ENCODE results near the gene MMEL1.
A peak's percentile ranks its signal among the peaks of the same experiment; 100 is the strongest.

MMEL1 gene

DNA sequence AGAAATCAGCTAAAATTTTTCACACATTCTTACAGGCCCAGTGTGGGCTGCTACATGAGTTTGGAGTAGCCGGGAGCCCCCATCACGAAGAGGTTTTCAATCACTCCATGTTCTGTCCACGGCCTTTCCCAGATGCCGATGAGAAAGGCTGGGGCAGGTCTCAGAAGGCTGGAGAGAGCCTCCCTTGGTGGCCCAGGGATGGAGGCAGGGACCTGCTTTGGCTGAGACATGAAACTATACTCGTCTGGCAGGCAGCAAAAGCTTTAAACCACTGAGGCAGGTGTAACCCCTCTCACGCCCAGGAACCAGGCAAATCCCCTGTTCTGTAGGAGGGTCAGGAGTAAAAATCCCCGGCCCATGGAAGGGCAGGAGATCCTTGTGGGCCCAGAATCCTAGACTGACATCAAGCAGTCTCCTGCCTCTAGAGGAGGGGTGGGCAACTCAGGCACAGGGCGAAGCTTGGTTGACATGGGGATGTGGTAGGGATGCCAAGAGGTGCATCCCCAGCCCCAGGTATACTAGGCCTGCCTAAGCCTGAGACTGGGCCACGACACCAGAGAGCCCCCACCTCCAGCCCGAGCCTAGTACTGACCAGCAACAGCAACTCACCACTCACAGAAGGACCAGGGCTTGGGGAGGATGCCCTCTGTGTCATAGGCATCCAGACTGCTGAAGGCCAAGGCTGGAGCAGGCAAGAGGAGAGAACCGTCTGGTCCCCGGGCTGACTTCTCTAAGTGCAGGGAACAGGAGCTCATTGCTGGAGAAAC is 9.1 kb downstream of the MMEL1 start:
- Mint-ChIP-seq H3K27ac (no peak overlapping the region), H3K4me3 (no peak overlapping the region), H3K4me1 (peaks cover 22% of the 10 kb centered on the region), H3K9me3 (peaks cover 7 to 18% of the 10 kb centered on the region in 2 donors), H3K27me3 (peaks cover 43% of the 10 kb centered on the region)
- DNase-seq, result no peak
- peak; percentile 37 for ATAC-seq

DNA sequence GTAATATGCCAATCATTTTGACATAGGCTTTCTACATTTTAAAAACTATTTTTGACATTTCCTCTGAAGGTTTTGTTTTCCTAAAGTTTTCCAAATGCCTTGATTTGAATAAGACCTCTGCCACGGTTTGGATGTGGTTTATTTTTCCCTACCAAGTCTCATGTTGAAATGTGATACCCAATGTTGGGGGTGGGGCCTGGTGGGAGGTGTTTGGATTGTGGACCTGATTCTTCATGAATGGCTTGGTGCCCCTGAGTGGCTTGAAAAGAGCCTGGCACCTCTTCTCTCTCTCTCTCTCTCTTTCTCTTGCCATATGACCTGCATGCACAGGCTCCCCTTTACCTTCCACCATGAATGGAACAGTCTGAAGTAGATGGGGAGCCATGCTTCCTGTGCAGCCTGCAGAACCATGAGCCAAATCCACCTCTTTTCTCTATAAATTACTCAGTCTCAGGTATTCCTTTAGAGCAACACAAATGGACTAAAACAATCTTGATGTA is 14.8 kb downstream of the MMEL1 start:
- no peak overlapping the region for H3K4me3 Mint-ChIP-seq

DNA sequence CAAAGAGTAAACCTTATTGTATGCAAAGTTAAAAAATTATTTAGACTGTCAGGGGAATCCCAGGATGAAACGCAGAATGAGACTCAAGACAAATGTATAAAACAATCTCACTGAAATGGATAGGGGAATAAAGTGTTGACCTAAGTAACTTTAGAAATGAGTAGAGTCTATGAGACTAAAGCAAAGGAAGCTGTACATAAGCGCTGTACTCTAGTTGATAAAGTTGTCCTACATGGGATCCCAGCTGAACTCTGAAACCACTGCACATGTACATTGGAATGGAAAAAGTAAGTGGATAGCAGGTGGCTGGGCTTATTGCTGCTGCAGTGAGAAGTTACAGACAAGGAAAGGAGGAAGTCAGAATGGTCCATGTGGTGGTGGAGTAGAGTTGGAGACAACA is 18.7 kb downstream of the MMEL1 start:
- Mint-ChIP-seq H3K4me3 (no peak overlapping the region), H3K27ac (no peak overlapping the region), H3K4me1 (peaks cover 6% of the 10 kb centered on the region), H3K9me3 (peaks cover 23 to 34% of the 10 kb centered on the region in 2 donors), H3K27me3 (no peaks in the 10 kb centered on the region)
- ATAC-seq (no peak), DNase-seq (no peak)

More for the DNA sequence above, 14.8 kb downstream of the MMEL1 start:
- peaks cover 10% of the 10 kb centered on the region for H3K4me1 Mint-ChIP-seq
- no peak for DNase-seq
- ATAC-seq, result no peak
- no peaks in the 10 kb centered on the region for H3K27me3 Mint-ChIP-seq
- H3K27ac Mint-ChIP-seq, result no peak overlapping the region
- peaks cover 29 to 49% of the 10 kb centered on the region in 2 donors for H3K9me3 Mint-ChIP-seq

DNA sequence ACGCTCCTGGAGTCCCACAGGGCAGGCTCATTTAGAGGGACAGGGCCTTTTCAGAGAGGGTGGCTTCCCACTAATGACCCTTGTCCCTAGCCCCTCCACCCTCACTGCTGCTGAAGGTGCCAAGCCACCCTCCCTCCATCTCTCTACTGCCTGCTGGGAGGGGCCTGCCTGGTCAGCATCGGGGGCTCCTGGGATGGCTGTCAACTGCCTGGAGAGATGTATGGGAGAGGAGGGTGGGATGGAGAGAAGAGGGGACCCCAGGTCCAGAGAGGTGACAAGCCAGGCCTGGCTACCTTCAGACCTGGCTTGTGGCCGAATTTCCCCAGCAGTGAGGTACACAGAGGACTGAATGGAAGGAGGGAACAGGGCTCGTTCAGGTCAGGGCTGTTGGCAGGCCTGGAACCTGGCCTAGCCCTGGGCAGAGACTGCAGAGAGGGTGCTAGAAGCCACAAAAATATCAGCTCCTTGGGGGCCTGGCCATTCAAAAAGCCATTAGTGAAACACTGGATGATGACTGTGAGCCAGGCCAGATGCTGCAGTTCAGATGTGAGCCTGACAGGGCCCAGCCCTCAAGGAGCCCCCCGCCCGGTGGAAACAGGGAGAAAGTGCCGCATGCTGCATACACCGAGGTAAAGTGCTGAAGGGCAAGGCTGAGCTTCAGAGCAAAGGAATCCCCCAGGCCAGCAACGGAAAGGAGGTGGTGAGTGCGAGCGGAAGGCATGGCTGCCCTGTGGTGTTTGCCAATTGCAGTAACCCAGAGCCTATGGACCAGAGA is 20.0 kb downstream of the MMEL1 start:
- peaks cover 6% of the 10 kb centered on the region for H3K4me1 Mint-ChIP-seq
- no peak overlapping the region for H3K4me3 Mint-ChIP-seq
- no peak overlapping the region for H3K27ac Mint-ChIP-seq
- H3K27me3 Mint-ChIP-seq, result no peaks in the 10 kb centered on the region
- peaks cover 19 to 34% of the 10 kb centered on the region in 2 donors for H3K9me3 Mint-ChIP-seq
- ATAC-seq (no peak), DNase-seq (no peak)

DNA sequence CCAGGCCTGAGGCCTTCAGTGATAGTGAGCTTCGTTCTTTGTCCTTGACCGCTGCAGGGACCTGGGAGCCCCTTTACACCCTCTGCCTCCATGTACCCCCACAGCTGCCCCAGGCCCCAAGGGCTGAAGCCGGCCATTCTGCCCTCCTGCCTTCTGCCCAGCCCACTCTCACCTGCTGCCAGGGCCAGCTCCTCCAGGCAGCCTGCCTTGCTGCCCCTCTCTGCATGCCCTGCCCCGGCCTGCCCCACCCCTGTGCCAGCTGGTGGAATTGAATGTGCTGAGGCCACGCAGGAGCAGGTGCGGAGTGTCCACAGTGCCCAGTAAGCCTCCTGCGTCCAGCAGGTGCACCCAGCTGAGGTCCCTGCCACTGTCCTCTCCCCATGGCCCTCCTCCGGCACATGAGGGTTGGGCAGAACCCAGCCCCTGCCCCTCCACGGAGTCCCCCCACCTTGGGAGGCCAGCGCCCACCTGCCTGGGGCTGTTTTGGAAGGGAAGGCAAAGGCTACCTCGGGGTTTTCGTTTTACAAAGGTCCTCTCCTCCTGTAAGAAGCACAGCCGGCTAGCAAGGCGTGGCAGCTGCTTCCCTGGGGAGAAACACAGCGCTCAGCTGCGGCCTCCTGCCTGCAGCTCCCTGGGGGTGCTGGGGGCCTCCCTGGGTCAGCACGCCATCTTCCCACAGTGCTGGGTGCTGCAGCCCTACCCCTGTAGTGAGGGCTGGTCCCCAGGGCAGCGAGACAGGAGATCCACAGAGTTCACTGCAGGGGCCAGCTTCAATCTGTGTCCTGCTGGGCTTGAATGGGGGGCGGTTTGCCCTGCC is 21.0 kb downstream of the MMEL1 start:
- Mint-ChIP-seq H3K4me1 (peaks cover 6% of the 10 kb centered on the region), H3K27me3 (no peaks in the 10 kb centered on the region), H3K4me3 (no peak overlapping the region), H3K27ac (no peak overlapping the region), H3K9me3 (peaks cover 19 to 34% of the 10 kb centered on the region in 2 donors)
- ATAC-seq (no peak), DNase-seq (no peak)

DNA sequence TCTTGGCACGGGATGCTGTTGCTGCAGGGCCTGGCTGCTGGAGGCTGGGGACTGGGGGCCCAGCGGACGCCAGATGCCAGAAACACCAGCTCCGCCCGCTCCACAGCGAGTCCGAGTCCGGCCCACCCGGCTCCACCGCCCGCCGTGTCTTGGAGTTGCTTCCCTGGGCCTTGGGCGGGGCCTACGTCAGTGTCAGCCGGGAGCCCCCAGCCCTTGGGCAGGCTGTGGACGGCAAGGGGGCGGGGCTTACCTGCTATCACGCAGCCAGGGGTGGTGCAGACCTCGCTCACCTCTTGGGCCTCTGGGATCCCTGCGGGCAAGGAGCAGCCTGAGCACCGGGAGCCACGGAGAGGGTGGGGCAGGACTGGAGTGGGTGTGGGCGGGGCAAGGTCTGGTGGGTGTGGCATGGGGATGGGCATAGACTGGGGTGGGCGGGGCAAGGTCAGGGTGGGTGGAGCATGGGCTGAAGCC is 21.8 kb downstream of the MMEL1 start:
- peak; percentile 18 for ATAC-seq
- no peaks in the 10 kb centered on the region for H3K27me3 Mint-ChIP-seq
- no peak overlapping the region for H3K27ac Mint-ChIP-seq
- peaks cover under 1% of the 10 kb centered on the region for H3K4me1 Mint-ChIP-seq
- no peak for DNase-seq
- H3K4me3 Mint-ChIP-seq, result no peak overlapping the region
- peaks cover 19 to 27% of the 10 kb centered on the region in 2 donors for H3K9me3 Mint-ChIP-seq

DNA sequence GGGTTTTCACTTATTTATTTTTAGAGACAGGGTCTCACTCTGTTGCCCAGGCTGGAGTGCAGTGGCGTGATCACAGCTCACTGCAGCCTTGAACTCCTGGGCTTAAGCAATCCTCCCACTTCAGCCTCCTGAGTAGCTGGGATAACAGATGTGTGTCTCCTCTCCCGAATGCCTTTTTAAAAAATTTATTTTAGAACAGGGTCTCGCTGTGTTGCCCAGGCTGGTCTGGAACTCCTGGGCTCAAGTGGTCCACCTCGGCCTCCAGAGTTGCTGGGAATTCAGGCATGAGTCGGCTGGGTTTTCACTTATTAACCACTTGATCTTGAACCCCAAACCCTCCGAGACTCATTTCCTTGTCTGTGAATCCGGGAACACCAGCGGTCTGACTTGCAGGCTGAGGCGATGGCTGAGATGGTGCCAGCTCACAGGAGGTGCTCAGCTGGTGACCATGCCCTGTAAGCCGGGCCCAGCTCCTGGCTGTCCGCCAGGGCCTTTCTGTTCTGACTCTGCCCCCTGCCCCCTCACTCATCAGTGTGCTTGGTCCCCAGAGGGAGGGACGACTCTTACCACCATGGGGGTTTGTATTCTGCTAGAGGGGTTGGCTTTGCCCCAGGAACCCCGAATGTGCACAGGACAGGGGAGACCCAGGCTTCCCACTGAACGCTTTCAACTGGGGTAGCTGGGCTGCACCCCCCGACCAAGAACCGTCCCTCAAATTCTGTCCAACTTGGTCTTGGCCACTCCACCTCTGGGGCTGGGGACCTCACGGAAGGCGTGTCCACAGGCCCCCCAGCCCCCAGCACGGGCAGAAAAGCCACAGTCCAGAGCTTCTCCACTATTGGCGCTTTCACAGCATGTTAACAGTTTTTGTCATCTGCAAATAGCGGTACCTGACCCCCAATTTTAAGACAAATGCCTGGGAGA is 22.5 kb downstream of the MMEL1 start:
- H3K27me3 Mint-ChIP-seq, result no peaks in the 10 kb centered on the region
- no peak for ATAC-seq

DNA sequence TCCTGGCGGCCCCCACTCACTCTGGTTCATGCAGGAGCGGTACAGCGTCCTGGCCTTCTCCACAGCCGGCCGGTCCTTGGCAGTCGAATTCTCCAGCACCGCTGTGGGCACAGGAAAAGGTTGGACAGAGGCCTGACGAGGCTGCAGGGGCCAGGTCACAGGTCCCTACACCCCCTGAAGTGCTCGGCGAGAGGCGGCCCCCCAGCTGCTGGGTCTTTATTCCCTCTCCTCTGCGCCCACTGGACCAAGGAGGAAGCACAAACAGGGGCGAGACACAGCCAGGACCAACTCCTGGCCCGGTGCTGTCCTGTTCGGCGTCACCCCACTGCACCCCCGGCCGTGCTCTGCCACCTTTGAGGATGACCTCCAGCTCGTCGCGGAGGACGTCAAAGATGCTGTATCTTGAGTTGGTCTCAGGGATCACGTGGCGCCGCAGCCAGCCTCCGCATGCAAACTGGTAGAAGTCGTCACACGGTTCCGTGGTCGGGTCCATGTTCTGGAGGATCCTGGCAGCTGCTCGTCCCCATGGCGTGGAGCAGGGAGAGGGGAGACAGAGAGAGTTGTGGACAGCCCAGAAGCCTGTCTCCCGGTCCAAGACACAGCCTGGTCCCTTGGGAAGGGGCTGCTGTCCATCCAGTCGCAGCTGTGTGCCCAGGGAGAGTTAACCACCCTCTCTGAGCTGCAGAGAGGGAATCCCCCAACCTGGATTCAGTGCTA is 23.3 kb downstream of the MMEL1 start:
- Mint-ChIP-seq H3K4me3 (no peak overlapping the region), H3K27me3 (no peaks in the 10 kb centered on the region), H3K9me3 (peaks cover 9 to 17% of the 10 kb centered on the region in 2 donors), H3K27ac (no peak overlapping the region), H3K4me1 (no peaks in the 10 kb centered on the region)
- ATAC-seq (no peak), DNase-seq (no peak)

More for the DNA sequence above, 22.5 kb downstream of the MMEL1 start:
- Mint-ChIP-seq H3K27ac (no peak overlapping the region), H3K9me3 (peaks cover 12 to 22% of the 10 kb centered on the region in 2 donors), H3K4me3 (no peak overlapping the region), H3K4me1 (no peaks in the 10 kb centered on the region)
- no peak for DNase-seq

DNA sequence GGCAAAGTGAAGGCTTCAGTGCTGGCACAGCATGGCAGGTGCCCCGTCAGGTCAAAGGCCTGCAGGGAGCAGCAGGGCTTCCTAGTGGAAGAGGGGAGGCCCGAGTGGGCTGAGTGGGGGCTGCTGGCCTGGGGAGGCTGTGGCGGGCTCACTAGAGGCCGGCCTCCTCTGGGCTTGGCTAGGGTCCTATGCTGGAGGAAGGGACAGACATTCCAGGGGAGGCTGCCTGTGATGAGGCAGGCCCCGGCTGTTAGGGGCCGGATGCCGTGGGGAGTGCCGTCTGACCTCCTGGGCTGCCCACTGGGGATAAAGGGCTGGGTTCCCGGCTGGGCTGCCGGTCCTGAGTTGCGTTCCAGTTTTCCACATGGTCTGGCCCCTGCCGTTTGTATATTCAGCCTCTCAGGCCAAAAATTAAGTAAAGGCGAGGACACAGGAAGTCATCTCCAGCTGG is 25.1 kb downstream of the MMEL1 start:
- H3K27ac Mint-ChIP-seq, result peak overlapping the region in 1 of 2 donors; percentile 87
- no peak for ATAC-seq
- H3K27me3 Mint-ChIP-seq, result no peaks in the 10 kb centered on the region
- no peak overlapping the region for H3K4me3 Mint-ChIP-seq
- H3K4me1 Mint-ChIP-seq, result no peaks in the 10 kb centered on the region
- H3K9me3 Mint-ChIP-seq, result no peaks in the 10 kb centered on the region
- no peak for DNase-seq

DNA sequence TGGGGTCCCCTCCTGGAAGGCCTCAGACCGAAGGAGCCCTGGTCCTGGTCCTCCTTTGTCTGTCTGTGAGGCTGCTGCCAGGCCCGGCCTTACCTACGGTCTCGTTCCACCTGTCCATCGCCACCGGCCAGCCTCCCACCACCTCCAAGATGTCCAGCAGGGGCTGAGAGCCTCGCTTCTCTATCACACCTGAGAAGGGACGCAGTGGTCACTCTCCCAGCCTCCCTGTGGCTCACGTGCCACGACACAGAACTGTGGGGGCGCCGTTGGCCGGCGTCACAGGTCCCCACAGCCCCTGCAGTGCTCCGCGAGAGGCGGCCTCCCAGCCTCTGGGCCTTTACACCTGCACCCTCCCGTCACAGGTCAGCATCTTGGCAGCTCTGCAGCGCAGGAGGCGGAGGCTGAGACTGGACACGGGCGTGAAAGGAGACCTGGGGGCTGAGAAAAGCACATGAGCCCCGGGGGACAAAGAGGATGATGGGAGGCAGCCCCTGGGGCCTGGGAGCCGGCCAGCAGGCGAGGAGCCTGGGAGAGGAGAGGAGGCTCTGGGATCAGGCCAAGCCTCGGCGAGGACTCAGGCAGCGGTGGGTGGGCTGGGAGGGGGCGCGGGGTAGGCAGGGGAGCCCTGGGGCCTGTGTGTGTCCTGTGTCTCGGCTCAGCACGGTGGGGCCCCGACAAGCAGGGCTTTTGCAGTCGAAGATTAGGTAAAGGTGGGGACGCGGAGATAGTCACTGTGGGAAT is 25.8 kb downstream of the MMEL1 start:
- Mint-ChIP-seq H3K27me3 (no peaks in the 10 kb centered on the region), H3K4me3 (no peak overlapping the region), H3K9me3 (no peaks in the 10 kb centered on the region), H3K27ac (no peak overlapping the region), H3K4me1 (no peaks in the 10 kb centered on the region)
- no peak for ATAC-seq
- DNase-seq, result no peak

DNA sequence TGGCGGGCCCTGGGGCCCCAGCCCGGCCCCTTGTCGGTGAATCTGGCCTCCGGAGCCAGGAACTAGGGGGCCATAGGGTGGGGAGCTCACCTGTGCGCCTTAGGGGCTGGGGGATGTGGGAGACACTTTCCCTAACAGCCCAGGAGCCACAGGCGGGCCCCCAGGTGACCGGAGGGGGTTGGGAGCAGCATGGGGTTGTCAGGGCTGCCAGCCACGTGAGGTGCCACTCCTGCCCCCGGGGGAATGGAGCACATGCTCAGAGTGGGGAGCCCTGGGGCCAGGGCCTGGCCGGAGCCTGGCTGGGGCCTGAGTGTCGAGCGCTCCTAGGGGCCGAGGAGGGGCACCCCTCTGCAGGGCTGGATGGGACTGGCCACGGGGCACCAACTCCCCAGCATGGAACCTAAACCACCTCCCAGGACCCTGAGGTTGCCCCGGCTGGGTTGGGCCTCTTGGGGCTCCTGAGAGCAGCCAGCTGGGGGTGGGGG is 26.4 kb downstream of the MMEL1 start:
- Mint-ChIP-seq H3K4me1 (no peaks in the 10 kb centered on the region), H3K27me3 (no peaks in the 10 kb centered on the region), H3K9me3 (no peaks in the 10 kb centered on the region), H3K4me3 (no peak overlapping the region), H3K27ac (no peak overlapping the region)
- DNase-seq (no peak), ATAC-seq (no peak)

DNA sequence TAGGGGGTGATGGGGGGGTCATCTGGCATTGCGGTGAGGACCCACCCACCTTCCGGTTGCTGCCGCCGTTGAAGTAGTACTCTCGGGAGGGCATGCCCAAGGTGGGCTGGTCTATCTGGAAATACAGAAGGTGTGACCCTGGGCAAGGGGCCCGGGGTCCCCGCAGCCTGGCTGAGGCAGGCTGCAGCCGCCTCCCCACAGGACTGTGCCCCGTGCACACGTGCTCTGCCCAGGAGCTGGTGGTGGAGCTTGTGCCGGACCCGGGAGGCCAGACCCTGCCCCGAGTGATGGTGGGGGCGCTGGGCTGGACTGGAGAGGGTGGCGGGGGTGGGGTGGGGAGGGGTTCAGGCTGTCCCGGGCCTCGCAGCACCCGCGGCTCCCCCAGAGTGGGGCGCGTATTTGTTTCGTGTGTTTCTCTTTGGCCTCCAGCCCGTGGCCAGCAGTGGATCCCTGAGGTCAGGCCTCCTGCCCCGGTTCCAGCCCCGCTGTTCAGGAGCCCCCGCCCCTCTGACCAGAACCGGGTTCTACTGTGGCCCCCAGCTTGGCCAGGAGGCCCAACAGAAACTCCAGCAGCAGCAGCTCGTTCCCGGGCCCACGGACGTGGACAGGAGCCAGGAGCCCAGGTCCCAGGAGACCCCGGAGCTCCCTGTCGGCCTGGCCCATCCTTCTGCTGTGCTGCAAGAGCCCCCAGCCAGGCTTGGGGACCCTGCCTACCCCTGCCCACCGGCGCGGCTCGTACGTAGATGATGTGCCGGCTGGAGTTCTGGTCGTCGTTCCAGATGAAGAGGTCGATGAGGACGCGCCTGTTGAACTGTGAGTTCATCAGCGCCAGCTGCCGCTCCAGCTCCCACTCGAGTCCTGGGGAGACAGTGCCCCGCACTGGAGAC is 27.1 kb downstream of the MMEL1 start:
- Mint-ChIP-seq H3K27ac (no peak overlapping the region), H3K9me3 (no peaks in the 10 kb centered on the region), H3K4me1 (no peaks in the 10 kb centered on the region), H3K27me3 (no peaks in the 10 kb centered on the region), H3K4me3 (no peak overlapping the region)
- DNase-seq (no peak), ATAC-seq (no peak)

Measured in stimulated activated naive CD8-positive, alpha-beta T cell treated with anti-CD3 and anti-CD28 coated beads, Interleukin-15, amount 100 ng/mL, for 72 hours (primary cell).